Measurements from ENCODE around the gene UGT1A3. TPM values are rescaled to one million over a fixed set of nuclear protein-coding genes. Genes with fewer than 3 reads are reported as not detected.

Gene UGT1A3
- total RNA-seq, 1 donor from 2014 or later, result not detected

- DNase-seq (ENCODE audit: extremely low read depth, low read depth, low spot score), result no peak
These were observed 27.7 kb downstream of the UGT1A3 start for GRCh38 chr2:233756429-233757081.

DNA sequence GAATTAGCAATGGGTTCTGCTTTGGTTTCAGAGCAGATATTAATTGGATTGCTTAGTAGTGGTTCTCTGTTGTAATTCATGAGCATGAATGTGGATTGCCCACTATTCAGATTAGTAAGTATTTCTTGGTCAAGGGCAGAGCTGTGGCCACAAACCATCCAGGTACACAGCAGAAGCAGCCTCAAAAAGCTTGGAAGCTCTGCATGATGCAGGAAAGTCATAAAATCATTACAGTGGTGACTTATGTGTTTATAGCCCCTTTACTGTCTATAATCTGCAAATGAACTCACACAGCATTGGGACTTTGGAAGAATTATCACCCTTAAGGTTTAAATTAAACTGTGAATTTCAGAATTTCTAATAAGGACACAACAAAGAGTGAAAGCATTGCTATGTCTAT is 29.3 kb downstream of the UGT1A3 start:
- no peak for DNase-seq (ENCODE audit: extremely low read depth, low read depth, low spot score)

DNA sequence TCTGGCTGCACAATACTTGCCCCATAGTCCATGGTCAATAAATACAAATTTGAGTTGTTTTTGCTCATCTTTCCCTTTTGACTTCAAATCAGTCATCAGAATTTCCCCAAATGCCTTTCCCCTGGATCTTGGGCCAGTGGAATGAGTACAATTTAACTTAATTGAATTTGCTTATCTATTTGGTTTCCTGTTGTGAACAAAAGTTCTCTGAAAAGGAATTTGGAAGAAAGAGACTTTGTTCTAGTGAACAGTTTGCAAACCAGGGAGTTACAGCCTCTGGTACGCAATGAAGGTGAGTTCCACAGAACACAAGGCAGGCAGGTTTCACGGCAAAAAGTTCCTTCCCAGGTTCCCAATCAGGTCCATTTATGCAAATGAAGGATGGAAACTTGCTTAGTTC is 30.0 kb downstream of the UGT1A3 start:
- no peak for DNase-seq (ENCODE audit: extremely low read depth, low read depth, low spot score)

GRCh38 chr2:233760043-233760442 is 31.2 kb downstream of the UGT1A3 start, which contains the start of gene UGT1A1:
Gene UGT1A1, plus strand, starts transcription at chr2:233760270. Its CDS starts 18 bp downstream, at chr2:233760288.
- DNase-seq (ENCODE audit: extremely low read depth, low read depth, low spot score), result no peak

DNA sequence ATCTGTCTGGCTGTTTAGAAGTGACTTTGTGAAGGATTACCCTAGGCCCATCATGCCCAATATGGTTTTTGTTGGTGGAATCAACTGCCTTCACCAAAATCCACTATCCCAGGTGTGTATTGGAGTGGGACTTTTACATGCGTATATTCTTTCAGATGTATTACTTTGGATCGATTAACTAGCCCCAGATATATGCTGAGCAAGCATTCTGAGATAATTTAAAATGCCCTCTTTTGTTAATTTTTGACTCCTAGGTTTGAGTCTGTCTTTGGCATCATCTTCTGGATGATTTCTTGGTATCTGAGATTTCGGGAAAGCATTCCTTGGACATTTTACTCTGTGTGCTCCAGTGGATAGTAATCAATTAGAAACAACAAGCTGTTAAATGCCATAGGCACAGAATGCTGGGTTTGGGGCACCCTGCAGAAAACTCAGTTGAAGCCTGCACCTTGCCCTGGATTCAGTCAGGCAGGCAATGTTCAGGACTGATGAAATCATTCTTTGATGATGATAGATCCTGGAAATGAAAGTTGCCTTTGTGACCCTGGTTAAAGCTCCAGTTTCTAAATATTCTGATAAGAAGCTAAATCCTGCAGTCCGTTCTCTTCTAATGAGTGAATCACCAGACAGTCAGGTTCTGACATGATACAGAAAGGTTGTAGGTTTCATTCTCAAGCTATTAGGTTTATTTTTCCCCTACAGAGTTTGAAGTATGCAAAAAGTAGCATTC is 32.4 kb downstream of the UGT1A3 start:
- DNase-seq (ENCODE audit: extremely low read depth, low read depth, low spot score), result no peak

- DNase-seq (ENCODE audit: extremely low read depth, low read depth, low spot score), result no peak
These were observed 35.4 kb downstream of the UGT1A3 start for GRCh38 chr2:233764264-233764663.

DNA sequence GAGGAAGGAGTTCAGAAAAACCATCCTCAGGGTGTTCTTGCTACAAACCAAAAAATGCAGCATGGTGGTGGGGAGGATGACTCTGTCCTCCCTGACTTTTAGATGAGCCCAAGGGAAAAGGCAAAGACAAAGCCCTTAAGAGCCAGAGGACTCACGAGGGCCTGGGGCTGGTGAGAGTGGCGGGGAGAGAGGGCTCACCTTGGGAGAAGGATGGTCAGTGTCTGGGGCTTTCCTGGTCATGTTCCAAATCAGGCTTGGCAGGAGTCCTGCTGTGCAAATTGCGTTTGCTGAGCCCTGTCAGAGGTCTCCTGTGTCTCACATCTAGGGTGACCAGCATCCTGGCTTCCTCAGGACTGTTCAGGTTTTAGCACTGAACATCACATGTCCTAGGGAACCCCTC is 35.9 kb downstream of the UGT1A3 start:
- DNase-seq (ENCODE audit: extremely low read depth, low read depth, low spot score), result no peak

- no peak for DNase-seq (ENCODE audit: extremely low read depth, low read depth, low spot score)
These were observed 37.6 kb downstream of the UGT1A3 start for GRCh38 chr2:233766416-233766815.

DNA sequence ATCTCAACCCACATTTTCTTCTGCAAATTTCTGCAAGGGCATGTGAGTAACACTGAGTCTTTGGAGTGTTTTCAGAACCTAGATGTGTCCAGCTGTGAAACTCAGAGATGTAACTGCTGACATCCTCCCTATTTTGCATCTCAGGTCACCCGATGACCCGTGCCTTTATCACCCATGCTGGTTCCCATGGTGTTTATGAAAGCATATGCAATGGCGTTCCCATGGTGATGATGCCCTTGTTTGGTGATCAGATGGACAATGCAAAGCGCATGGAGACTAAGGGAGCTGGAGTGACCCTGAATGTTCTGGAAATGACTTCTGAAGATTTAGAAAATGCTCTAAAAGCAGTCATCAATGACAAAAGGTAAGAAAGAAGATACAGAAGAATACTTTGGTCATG is 39.2 kb downstream of the UGT1A3 start:
- DNase-seq (ENCODE audit: extremely low read depth, low read depth, low spot score), result no peak

DNA sequence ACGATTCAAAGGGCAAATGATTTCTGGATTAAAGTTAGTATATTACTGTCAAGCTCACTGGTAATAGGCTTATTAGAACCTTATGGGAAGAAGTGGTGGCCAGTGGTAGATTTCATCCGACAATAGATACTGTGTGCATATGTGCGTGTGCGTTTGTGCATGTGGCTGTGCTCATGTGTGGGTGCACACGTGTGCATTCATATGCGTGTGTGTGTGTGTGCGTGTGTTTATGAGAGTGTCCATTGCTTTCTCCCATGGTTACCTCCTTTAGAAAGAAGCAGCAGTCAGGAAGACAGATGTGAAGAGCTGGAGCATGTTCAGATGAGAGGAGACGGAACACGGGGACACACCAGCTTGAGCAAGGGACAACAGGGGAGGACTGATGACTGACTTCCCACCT is 40.4 kb downstream of the UGT1A3 start:
- DNase-seq (ENCODE audit: extremely low read depth, low read depth, low spot score), result no peak

DNA sequence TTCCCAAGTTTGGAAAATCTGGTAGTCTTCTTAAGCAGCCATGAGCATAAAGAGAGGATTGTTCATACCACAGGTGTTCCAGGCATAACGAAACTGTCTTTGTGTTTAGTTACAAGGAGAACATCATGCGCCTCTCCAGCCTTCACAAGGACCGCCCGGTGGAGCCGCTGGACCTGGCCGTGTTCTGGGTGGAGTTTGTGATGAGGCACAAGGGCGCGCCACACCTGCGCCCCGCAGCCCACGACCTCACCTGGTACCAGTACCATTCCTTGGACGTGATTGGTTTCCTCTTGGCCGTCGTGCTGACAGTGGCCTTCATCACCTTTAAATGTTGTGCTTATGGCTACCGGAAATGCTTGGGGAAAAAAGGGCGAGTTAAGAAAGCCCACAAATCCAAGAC is 43.3 kb downstream of the UGT1A3 start:
- DNase-seq (ENCODE audit: extremely low read depth, low read depth, low spot score), result no peak

GRCh38 chr2:233772583-233772982 is 43.7 kb downstream of the UGT1A3 start:
- DNase-seq (ENCODE audit: extremely low read depth, low read depth, low spot score), result no peak

DNA sequence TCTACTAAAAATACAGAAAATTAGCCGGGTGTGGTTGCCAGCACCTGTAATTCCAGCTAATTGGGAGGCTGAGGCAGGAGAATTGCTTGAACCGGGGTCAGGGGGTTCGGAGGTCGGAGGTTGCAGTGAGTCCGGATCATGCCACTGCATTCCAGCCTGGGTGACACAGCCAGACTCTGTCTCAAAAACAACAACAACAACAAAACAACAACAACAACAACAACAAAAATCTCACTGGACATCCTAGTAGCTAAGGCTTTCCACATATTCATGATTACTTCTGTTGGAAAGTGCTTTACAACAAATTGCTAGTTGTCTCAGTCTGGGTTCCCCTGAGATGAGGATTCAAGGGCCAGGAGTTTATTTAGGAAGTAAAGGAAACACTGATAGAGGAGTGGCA is 45.0 kb downstream of the UGT1A3 start:
- DNase-seq (ENCODE audit: extremely low read depth, low read depth, low spot score), result no peak

DNA sequence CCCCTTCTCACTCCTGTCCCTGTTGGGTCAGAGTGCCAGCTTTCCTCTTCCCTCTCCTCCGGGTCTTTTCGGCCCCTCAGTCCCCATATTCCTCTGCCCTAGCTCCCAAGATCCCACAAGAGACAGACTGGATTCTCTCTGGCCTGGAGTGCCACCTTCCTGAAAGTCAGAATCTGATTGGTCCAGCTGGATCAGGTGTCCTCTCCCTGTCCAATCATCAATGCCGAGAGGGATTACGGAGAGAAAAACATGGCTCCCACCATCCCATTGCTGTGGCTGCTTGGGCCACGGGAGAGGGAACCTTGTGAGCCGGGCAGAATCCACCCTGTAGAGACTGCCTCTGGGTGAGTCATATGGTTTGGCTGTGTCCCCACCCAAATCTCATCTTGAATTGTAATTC is 46.6 kb downstream of the UGT1A3 start:
- no peak for DNase-seq (ENCODE audit: extremely low read depth, low read depth, low spot score)

DNA sequence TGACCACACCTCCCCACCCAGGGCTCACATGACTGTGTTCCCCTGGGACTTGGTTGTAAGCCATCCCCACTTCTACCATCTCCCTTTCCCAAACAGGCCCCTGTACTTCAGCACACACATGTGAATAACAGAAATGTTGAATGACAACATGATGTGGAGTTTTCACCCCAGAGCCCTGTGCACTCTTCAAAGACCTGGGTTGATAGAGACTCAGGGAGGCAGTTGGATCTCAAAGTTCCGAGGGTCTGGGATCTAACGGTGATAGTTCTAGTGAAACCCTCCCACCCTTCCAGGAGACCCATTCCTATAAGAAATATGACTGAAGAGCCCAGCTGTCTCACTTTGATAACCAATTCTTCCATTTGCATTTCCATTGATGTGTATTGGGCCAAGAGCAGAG is 49.2 kb downstream of the UGT1A3 start, which contains the start of gene MROH2A:
TSS of gene MROH2A (plus strand) at position 301 of the 400 bp plus-strand sequence. CDS start 1,029 bp downstream, outside the sequence.
- no peak for DNase-seq (ENCODE audit: extremely low read depth, low read depth, low spot score)

DNA sequence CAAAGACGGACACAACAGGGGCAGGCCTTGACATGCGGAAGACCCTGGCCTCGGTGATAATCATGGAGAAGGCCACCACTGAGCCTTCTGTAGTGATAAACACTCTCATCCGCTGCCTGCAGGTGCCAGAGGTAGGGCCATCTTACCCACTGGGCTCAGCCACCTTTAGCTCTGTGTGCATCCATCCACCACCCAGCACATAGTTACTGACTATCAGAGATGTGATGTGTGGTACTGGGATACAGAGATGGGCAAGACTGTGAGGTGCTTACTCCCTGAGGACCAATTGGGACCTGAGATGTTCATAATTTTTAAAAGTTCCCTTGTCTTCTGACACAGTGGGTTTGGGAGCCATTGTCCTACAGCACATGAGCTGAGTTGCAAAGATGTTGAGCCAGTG is 50.9 kb downstream of the UGT1A3 start:
- DNase-seq (ENCODE audit: extremely low read depth, low read depth, low spot score), result no peak

- DNase-seq (ENCODE audit: extremely low read depth, low read depth, low spot score), result no peak
These were observed 51.9 kb downstream of the UGT1A3 start for GRCh38 chr2:233780771-233781170.

DNA sequence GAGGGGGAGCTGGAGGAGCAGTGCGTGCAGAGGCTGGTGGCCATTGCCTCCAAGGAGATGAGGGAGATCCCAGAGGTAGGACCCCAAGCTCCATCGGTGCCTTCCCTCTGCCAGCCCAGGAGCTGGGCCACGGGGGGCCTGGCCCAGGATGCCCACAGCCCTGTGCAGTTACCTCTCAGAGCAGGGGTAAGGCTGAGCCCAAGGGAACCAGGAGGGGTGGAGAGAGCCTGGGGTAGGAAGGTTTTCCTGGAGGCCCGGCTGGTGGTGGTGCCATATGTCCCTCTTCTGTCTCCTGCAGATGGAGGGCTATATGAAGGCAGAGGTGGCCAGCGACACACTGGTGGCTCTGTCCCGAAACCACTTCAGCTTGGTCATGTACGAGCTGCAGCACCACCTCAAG is 60.7 kb downstream of the UGT1A3 start:
- no peak for DNase-seq (ENCODE audit: extremely low read depth, low read depth, low spot score)

- DNase-seq (ENCODE audit: extremely low read depth, low read depth, low spot score), result no peak
These were observed 62.5 kb downstream of the UGT1A3 start for GRCh38 chr2:233791151-233791882.

- DNase-seq (ENCODE audit: extremely low read depth, low read depth, low spot score), result no peak
These were observed 63.1 kb downstream of the UGT1A3 start for GRCh38 chr2:233791883-233792329.

GRCh38 chr2:233792720-233793119 is 63.9 kb downstream of the UGT1A3 start:
- DNase-seq (ENCODE audit: extremely low read depth, low read depth, low spot score), result no peak

All from glomerular endothelial cell (primary cell).